CD14-positive monocyte (primary cell): Measurements from ENCODE around the gene PPP6R3. TPM values are rescaled to one million over a fixed set of nuclear protein-coding genes. Genes with fewer than 3 reads are reported as not detected.

Source experiments
- DNase-seq, 3 donors: peaks; one replicate each; pipeline ENCODE4 v3.0.0-alpha.2; 2011 to 2022
- H2AFZ ChIP-seq: 2 replicates; pipeline ENCODE4 v1.6.0; 2012; ENCODE audit warnings: mild to moderate bottlenecking, low read depth, low read length, inconsistent platforms; ENCODE audit not compliant: insufficient read depth, poor library complexity, severe bottlenecking
- H3K27ac ChIP-seq, 2 donors: 1 replicate in 1 of 2; 2 replicates in 1 of 2; pipeline ENCODE4 v1.5.1; 2012 to 2013; ENCODE audit warnings: low read length in 2 of 2, control low read depth in 1 of 2, inconsistent platforms in 1 of 2, low read depth in 1 of 2, mild to moderate bottlenecking in 1 of 2
- H3K27me3 ChIP-seq, 2 donors: one replicate each; pipeline versions ENCODE4 v1.6.0 to v1.6.1; 2011 to 2013; ENCODE audit warnings: low read length in 2 of 2; ENCODE audit not compliant: control insufficient read depth in 2 of 2, insufficient read depth in 2 of 2
- H3K36me3 ChIP-seq, 2 donors: replicated peaks in 1 of 2; 1 replicate in 1 of 2; 2 replicates in 1 of 2; pipeline versions ENCODE4 v1.5.1 to v1.6.1; 2012 to 2013; ENCODE audit warnings: low read length in 2 of 2, control low read depth in 1 of 2, inconsistent platforms in 1 of 2, mild to moderate bottlenecking in 1 of 2; ENCODE audit not compliant: insufficient read depth in 2 of 2, control insufficient read depth in 1 of 2
- H3K4me1 ChIP-seq, 2 donors: 1 replicate in 1 of 2; 2 replicates in 1 of 2; pipeline versions ENCODE4 v1.5.1 to v1.6.1; 2012 to 2013; ENCODE audit warnings: low read length in 2 of 2, control low read depth in 1 of 2, inconsistent platforms in 1 of 2, mild to moderate bottlenecking in 1 of 2, moderate library complexity in 1 of 2; ENCODE audit not compliant: insufficient read depth in 2 of 2, control insufficient read depth in 1 of 2
- H3K4me2 ChIP-seq: replicated peaks from 2 replicates; pipeline ENCODE3; 2012; ENCODE audit warnings: low read length, moderate library complexity, mild to moderate bottlenecking; ENCODE audit not compliant: poor library complexity, severe bottlenecking; ENCODE audit errors: extremely low read depth
- H3K4me3 ChIP-seq, 3 experiments: fragments of 200-600 bp in 1 of 3; sonication (generic) in 1 of 3; replicated peaks in 1 of 3; 1 replicate in 2 of 3; 2 replicates in 1 of 3; pipeline ENCODE4 v1.5.1; 2011 to 2013; ENCODE audit warnings: low read length in 3 of 3, mild to moderate bottlenecking in 3 of 3, control low read depth in 2 of 3, low read depth in 2 of 3, inconsistent platforms in 1 of 3, moderate library complexity in 1 of 3
- H3K79me2 ChIP-seq: 2 replicates; pipeline ENCODE4 v1.6.0; 2012; ENCODE audit warnings: mild to moderate bottlenecking, control low read depth, inconsistent platforms, low read length, moderate library complexity; ENCODE audit not compliant: insufficient read depth
- H3K9ac ChIP-seq: 2 replicates; pipeline ENCODE4 v1.6.0; 2017; ENCODE audit warnings: low read length, mild to moderate bottlenecking; ENCODE audit not compliant: insufficient read depth, poor library complexity, severe bottlenecking
- H3K9me3 ChIP-seq, 2 donors: replicated peaks in 1 of 2; 1 replicate in 1 of 2; 2 replicates in 1 of 2; pipeline versions ENCODE4 v1.5.1 to v1.6.1; 2012 to 2013; ENCODE audit warnings: low read length in 2 of 2, control low read depth in 1 of 2; ENCODE audit not compliant: control insufficient read depth in 1 of 2, insufficient read depth in 1 of 2
- H4K20me1 ChIP-seq: 2 replicates; pipeline ENCODE4 v1.6.0; 2012; ENCODE audit warnings: mild to moderate bottlenecking, low read length, control low read depth, moderate library complexity; ENCODE audit not compliant: insufficient read depth
- H3K27ac Mint-ChIP-seq, 7 donors: one replicate each; pipeline ENCODE4 v1.8.0; 2020; ENCODE audit warnings: mild to moderate bottlenecking in 7 of 7, mixed read lengths in 7 of 7, moderate library complexity in 6 of 7, inconsistent platforms in 2 of 7
- H3K27me3 Mint-ChIP-seq, 3 donors: one replicate each; pipeline ENCODE4 v1.8.0; 2021 to 2022; ENCODE audit warnings: low read depth in 3 of 3, mild to moderate bottlenecking in 3 of 3, mixed read lengths in 3 of 3, moderate library complexity in 3 of 3, inconsistent platforms in 1 of 3
- H3K36me3 Mint-ChIP-seq, 2 donors: one replicate each; pipeline ENCODE4 v1.8.0; 2020; ENCODE audit warnings: mixed read lengths in 2 of 2, inconsistent platforms in 1 of 2, mild to moderate bottlenecking in 1 of 2
- H3K4me1 Mint-ChIP-seq: one replicate; pipeline ENCODE4 v1.8.0; 2020; ENCODE audit warnings: mild to moderate bottlenecking, mixed read lengths
- H3K4me3 Mint-ChIP-seq, 2 donors: one replicate each; pipeline ENCODE4 v1.8.0; 2020; ENCODE audit warnings: mild to moderate bottlenecking in 2 of 2, mixed read lengths in 2 of 2, moderate library complexity in 1 of 2
- H3K9me3 Mint-ChIP-seq, 7 donors: one replicate each; pipeline ENCODE4 v1.8.0; 2020 to 2022; ENCODE audit warnings: mixed read lengths in 7 of 7, mild to moderate bottlenecking in 6 of 7, moderate library complexity in 6 of 7, inconsistent platforms in 2 of 7
- WGBS: methylation state at CpG from one replicate; pipeline ENCODE4 v1.1.5; 2013; ENCODE audit warnings: missing lambda C conversion rate; ENCODE audit not compliant: insufficient coverage; 5-methylcytosine and 5-hydroxymethylcytosine counted together
- intact Hi-C, 2 donors: fragments of 100-400 bp; cut with micrococcal nuclease; formaldehyde crosslinking; loops; one replicate each; pipeline versions ENCODE4 v1.15.0 to v1.15.1; 2023
- polyA plus RNA-seq, 3 donors: library from polyadenylated mRNA; depleted of rRNA in 1 of 3; unstranded in 2 of 3; stranded (reverse) in 1 of 3; fragments of 300-500 nt in 2 of 3; fragments of >200 nt in 1 of 3; fragmentation: Illumina TruSeq in 2 of 3; gene quantifications; 1 replicate in 2 of 3; 2 replicates in 1 of 3; pipeline ENCODE4 v1.2.3, GENCODE V29; 2012 to 2021
- TF ChIP-seq, protein P1 (sequence below): fragments of 200-600 bp; IDR thresholded peaks from one replicate; pipeline ENCODE4 v1.8.0; 2022; ENCODE audit warnings: antibody characterized with exemption, mild to moderate bottlenecking

Gene PPP6R3
- polyA plus RNA-seq, 3 donors: 22.9 to 39.4 (median 38.1) TPM

GRCh38 chr11:68441466-68442230, 18.9 kb upstream of the PPP6R3 start:
- no peak for DNase-seq
- no peak overlapping the region for H3K27ac ChIP-seq
- H3K9me3 ChIP-seq: no peaks in the 10 kb centered on the region
- no peaks in the 10 kb centered on the region for H3K36me3 ChIP-seq
- Mint-ChIP-seq H3K27me3 (peaks cover 1 to 5% (median 2%) of the 10 kb centered on the region in 3 donors), H3K36me3 (no peaks in the 10 kb centered on the region), H3K9me3 (peaks cover 0 to 2% (median 0%) of the 10 kb centered on the region in 7 donors), H3K27ac (no peak overlapping the region), H3K4me3 (no peak overlapping the region), H3K4me1 (peaks cover 10% of the 10 kb centered on the region)
- intact Hi-C loops: loop anchor here in 1 of 2 donors (10.0 kb wide), 1 partner anchor 187 kb away; no protein-coding TSS in a partner anchor
- H3K4me1 ChIP-seq: peaks cover 10 to 12% of the 10 kb centered on the region in 2 donors
- H3K4me2 ChIP-seq: no peak overlapping the region
- 70% methylated on average over 4 of the region's 6 CpGs for WGBS
- no peaks in the 10 kb centered on the region for H3K27me3 ChIP-seq
- TF ChIP-seq, protein P1, sequence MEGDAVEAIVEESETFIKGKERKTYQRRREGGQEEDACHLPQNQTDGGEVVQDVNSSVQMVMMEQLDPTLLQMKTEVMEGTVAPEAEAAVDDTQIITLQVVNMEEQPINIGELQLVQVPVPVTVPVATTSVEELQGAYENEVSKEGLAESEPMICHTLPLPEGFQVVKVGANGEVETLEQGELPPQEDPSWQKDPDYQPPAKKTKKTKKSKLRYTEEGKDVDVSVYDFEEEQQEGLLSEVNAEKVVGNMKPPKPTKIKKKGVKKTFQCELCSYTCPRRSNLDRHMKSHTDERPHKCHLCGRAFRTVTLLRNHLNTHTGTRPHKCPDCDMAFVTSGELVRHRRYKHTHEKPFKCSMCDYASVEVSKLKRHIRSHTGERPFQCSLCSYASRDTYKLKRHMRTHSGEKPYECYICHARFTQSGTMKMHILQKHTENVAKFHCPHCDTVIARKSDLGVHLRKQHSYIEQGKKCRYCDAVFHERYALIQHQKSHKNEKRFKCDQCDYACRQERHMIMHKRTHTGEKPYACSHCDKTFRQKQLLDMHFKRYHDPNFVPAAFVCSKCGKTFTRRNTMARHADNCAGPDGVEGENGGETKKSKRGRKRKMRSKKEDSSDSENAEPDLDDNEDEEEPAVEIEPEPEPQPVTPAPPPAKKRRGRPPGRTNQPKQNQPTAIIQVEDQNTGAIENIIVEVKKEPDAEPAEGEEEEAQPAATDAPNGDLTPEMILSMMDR: no peak
- no peak overlapping the region for H3K9ac ChIP-seq
- H3K79me2 ChIP-seq: no peaks in the 10 kb centered on the region
- H3K4me3 ChIP-seq: no peak overlapping the region
- H4K20me1 ChIP-seq: no peaks in the 10 kb centered on the region
- H2AFZ ChIP-seq: no peak overlapping the region

DNA sequence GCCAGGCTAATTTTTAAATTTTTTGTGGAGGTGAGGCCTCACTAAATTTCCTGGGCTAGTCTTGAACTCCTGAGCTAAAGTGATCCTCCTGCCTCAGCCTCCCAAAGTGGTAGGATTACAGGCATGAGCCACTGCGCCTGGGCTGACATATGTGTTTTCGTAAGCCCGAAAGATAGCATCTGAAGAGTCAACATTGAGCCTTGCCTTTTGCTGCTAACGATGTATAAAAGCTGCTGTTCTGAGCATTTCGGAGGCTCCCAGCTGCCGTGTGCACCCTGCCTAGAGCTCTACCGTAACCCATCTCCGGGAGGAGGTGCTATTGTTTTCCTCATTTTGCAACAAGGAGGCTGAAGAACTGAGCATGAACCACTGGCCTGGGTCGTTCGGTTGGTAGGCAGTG, 18.1 kb upstream of the PPP6R3 start:
- no peak for DNase-seq
- Mint-ChIP-seq H3K9me3 (peaks cover 0 to 2% (median 0%) of the 10 kb centered on the region in 7 donors), H3K27me3 (peaks cover 1 to 5% (median 2%) of the 10 kb centered on the region in 3 donors), H3K4me3 (no peak overlapping the region), H3K36me3 (no peaks in the 10 kb centered on the region), H3K27ac (no peak overlapping the region), H3K4me1 (peaks cover 7% of the 10 kb centered on the region)
- Histone ChIP-seq H2AFZ (no peak overlapping the region), H3K9me3 (no peaks in the 10 kb centered on the region), H3K36me3 (no peaks in the 10 kb centered on the region), H3K9ac (no peak overlapping the region), H3K4me3 (no peak overlapping the region), H3K4me1 (peaks cover 3 to 5% of the 10 kb centered on the region in 2 donors), H4K20me1 (no peaks in the 10 kb centered on the region), H3K4me2 (no peak overlapping the region), H3K79me2 (no peaks in the 10 kb centered on the region), H3K27me3 (no peaks in the 10 kb centered on the region), H3K27ac (no peak overlapping the region)
- WGBS: 98% methylated on average over 10 of the region's 10 CpGs
- TF ChIP-seq, protein P1: no peak
- intact Hi-C loops: loop anchor here in 1 of 2 donors (10.0 kb wide), 1 partner anchor 188 kb away; no protein-coding TSS in a partner anchor
